Stimulated activated CD8-positive, alpha-beta memory T cell treated with anti-CD3 and anti-CD28 coated beads, Interleukin-2, amount 100 ng/mL, for 48 hours (primary cell): ENCODE measurements around the gene LMAN1L.

ENCODE experiments used
- DNase-seq, 2 donors: peaks; one replicate each; pipeline ENCODE4 v3.0.0-alpha.2; 2020; ENCODE audit warnings: low read depth in 2 of 2

Gene LMAN1L

GRCh38 chr15:74837482-74838136, 25.0 kb downstream of the LMAN1L start:
- DNase-seq, result no peak

- no peak for DNase-seq
Observed at GRCh38 chr15:74838137-74838516, 25.5 kb downstream of the LMAN1L start.

GRCh38 chr15:74838746-74839525, 26.3 kb downstream of the LMAN1L start:
- DNase-seq, result no peak

GRCh38 chr15:74839526-74840395, 27.1 kb downstream of the LMAN1L start:
- no peak for DNase-seq

- DNase-seq, result no peak
Observed at GRCh38 chr15:74840851-74841775, 28.5 kb downstream of the LMAN1L start.

- no peak for DNase-seq
Observed at GRCh38 chr15:74841891-74842373, 29.3 kb downstream of the LMAN1L start.

GRCh38 chr15:74842581-74843444, 30.2 kb downstream of the LMAN1L start, which contains the start of gene ULK3:
Gene ULK3, minus strand, starts transcription at chr15:74843156. Its CDS starts 51 bp downstream, at chr15:74843105.
- DNase-seq, result peak; percentile 87 to 93

GRCh38 chr15:74843445-74843828, 30.8 kb downstream of the LMAN1L start:
- DNase-seq, result no peak

GRCh38 chr15:74843891-74844299, 31.3 kb downstream of the LMAN1L start:
- no peak for DNase-seq

- DNase-seq, result no peak
Observed at GRCh38 chr15:74844319-74845207, 31.9 kb downstream of the LMAN1L start.

- DNase-seq, result peak in 1 of 2 donors; percentile 31
Observed at GRCh38 chr15:74845208-74845568, 32.6 kb downstream of the LMAN1L start.

GRCh38 chr15:74845581-74845980, 32.9 kb downstream of the LMAN1L start:
- DNase-seq, result no peak

- no peak for DNase-seq
Observed at GRCh38 chr15:74847432-74847831, 34.8 kb downstream of the LMAN1L start.

- no peak for DNase-seq
Observed at GRCh38 chr15:74850393-74850792, 37.8 kb downstream of the LMAN1L start.

- DNase-seq, result no peak
Observed at GRCh38 chr15:74851960-74852359, 39.3 kb downstream of the LMAN1L start.

GRCh38 chr15:74854453-74855022, 41.9 kb downstream of the LMAN1L start:
- DNase-seq, result no peak

GRCh38 chr15:74855857-74856256, 43.2 kb downstream of the LMAN1L start:
- no peak for DNase-seq

GRCh38 chr15:74856537-74856936, 43.9 kb downstream of the LMAN1L start:
- DNase-seq, result no peak
